GM12891 (cell line): ENCODE data around the gene RARA.

Source experiments
- DNase-seq: peaks from one replicate; pipeline ENCODE4 v3.0.0; 2011; ENCODE audit warnings: low spot score; ENCODE audit not compliant: insufficient read length
- FAIRE-seq: peaks from 2 replicates; lab custom pipeline; 2011; peaks lifted over from hg19 to GRCh38; lab: Jason Lieb, UNC
- POLR2AphosphoS5 ChIP-seq: IDR thresholded peaks from 2 replicates; pipeline ENCODE4 v1.6.1; 2011; ENCODE audit warnings: low read depth, low read length, control low read depth
- TAF1 ChIP-seq: IDR thresholded peaks from 2 replicates; pipeline ENCODE4 v1.6.1; 2011; ENCODE audit warnings: low read depth, low read length, control low read depth

Gene RARA

GRCh38 chr17:40404003-40404402 lies 95.0 kb downstream of the RARA start:
- DNase-seq (no peak), FAIRE-seq (no peak)
- TF ChIP-seq TAF1 (no peak), POLR2AphosphoS5 (no peak)
